Endothelial cell of umbilical vein (primary cell): ENCODE data around the gene KCNQ5.

Experiments
- CTCF ChIP-seq, 2 donors: IDR thresholded peaks; 1 replicate in 1 of 2; 2 replicates in 1 of 2; pipeline ENCODE4 v1.5.1; 2011; ENCODE audit warnings: low read length in 2 of 2, mild to moderate bottlenecking in 2 of 2, moderate library complexity in 2 of 2, control low read depth in 1 of 2, inconsistent platforms in 1 of 2, low read depth in 1 of 2; ENCODE audit not compliant: insufficient read depth in 1 of 2; ENCODE audit errors: extremely low read depth in 1 of 2
- EZH2 ChIP-seq: IDR thresholded peaks from 2 replicates; pipeline ENCODE4 v1.6.1; 2012; ENCODE audit warnings: borderline replicate concordance, low read depth, mild to moderate bottlenecking, moderate library complexity, low read length, inconsistent platforms; ENCODE audit not compliant: severe bottlenecking
- JUN ChIP-seq: IDR thresholded peaks from 2 replicates; pipeline ENCODE4 v1.6.1; 2011; ENCODE audit warnings: borderline replicate concordance, low read depth; ENCODE audit not compliant: insufficient read length, insufficient read depth
- MAX ChIP-seq: IDR thresholded peaks from 2 replicates; pipeline ENCODE4 v1.6.1; 2011; ENCODE audit not compliant: insufficient read depth, insufficient read length
- MYC ChIP-seq: IDR thresholded peaks from one replicate; pipeline ENCODE4 v1.6.1; 2011; ENCODE audit warnings: mild to moderate bottlenecking, low read depth, low read length
- POLR2A ChIP-seq: IDR thresholded peaks from 2 replicates; pipeline ENCODE4 v1.6.1; 2012; ENCODE audit warnings: low read depth, mild to moderate bottlenecking, control low read depth, low read length
- POLR2AphosphoS5 ChIP-seq: IDR thresholded peaks from 2 replicates; pipeline ENCODE4 v1.6.1; 2012; ENCODE audit warnings: low read depth, mild to moderate bottlenecking, control low read depth, low read length, moderate library complexity; ENCODE audit not compliant: insufficient read depth

- TF ChIP-seq JUN (no peak), POLR2A (no peak), CTCF (IDR thresholded peaks at IDR 0.05; ENCODE audit: extremely low read depth in 1 of 2, insufficient read depth in 1 of 2, low read depth in 1 of 2, low read length in 2 of 2) (no peak), POLR2AphosphoS5 (no peak), MAX (no peak), EZH2 (no peak), MYC (no peak)
These were observed 405.8 kb downstream of the KCNQ5 start for GRCh38 chr6:73027691-73028090.
